Liver (tissue), 9 donors: ENCODE data around the gene BLOC1S1. TPM values are rescaled to one million over a fixed set of nuclear protein-coding genes. Genes with fewer than 3 reads are reported as not detected.

ENCODE experiments used
- DNase-seq: peaks from one replicate; pipeline ENCODE4 v3.0.0-alpha.2; 2017; ENCODE audit warnings: low spot score
- H3K27ac ChIP-seq, 2 donors: one replicate each; pipeline ENCODE4 v1.7.0; 2013; ENCODE audit warnings: inconsistent platforms in 2 of 2, low read length in 2 of 2, control low read depth in 1 of 2, low read depth in 1 of 2, mild to moderate bottlenecking in 1 of 2
- H3K27me3 ChIP-seq, 4 donors: one replicate each; pipeline versions ENCODE4 v1.6.1 to v1.7.0; 2013; ENCODE audit warnings: low read length in 3 of 4, inconsistent platforms in 1 of 4, mild to moderate bottlenecking in 1 of 4, moderate library complexity in 1 of 4; ENCODE audit not compliant: control insufficient read depth in 4 of 4, insufficient read depth in 4 of 4
- H3K36me3 ChIP-seq, 4 donors: one replicate each; pipeline versions ENCODE4 v1.6.1 to v1.7.0; 2013; ENCODE audit warnings: low read length in 3 of 4, mild to moderate bottlenecking in 3 of 4, low read depth in 1 of 4, moderate library complexity in 1 of 4; ENCODE audit not compliant: control insufficient read depth in 4 of 4, insufficient read depth in 3 of 4
- H3K4me1 ChIP-seq, 4 donors: one replicate each; pipeline versions ENCODE4 v1.6.1 to v1.7.0; 2013; ENCODE audit warnings: low read length in 3 of 4, mild to moderate bottlenecking in 3 of 4, moderate library complexity in 1 of 4; ENCODE audit not compliant: control insufficient read depth in 4 of 4, insufficient read depth in 4 of 4
- H3K4me3 ChIP-seq, 3 donors: one replicate each; pipeline versions ENCODE4 v1.6.1 to v1.7.0; 2013; ENCODE audit warnings: low read length in 3 of 3, control low read depth in 1 of 3, low read depth in 1 of 3, mild to moderate bottlenecking in 1 of 3
- H3K9ac ChIP-seq, 2 donors: one replicate each; pipeline ENCODE4 v1.7.0; 2013; ENCODE audit warnings: low read length in 2 of 2, mild to moderate bottlenecking in 2 of 2, moderate library complexity in 2 of 2, control low read depth in 1 of 2, low read depth in 1 of 2
- H3K9me3 ChIP-seq, 4 donors: one replicate each; pipeline versions ENCODE4 v1.6.1 to v1.7.0; 2013; ENCODE audit warnings: low read length in 3 of 4; ENCODE audit not compliant: control insufficient read depth in 4 of 4
- ATF3 ChIP-seq: IDR thresholded peaks from 2 replicates; pipeline ENCODE4 v1.6.1; 2016; ENCODE audit warnings: antibody characterized with exemption
- CTCF ChIP-seq: fragments of 150-350 bp; IDR thresholded peaks from 2 replicates; pipeline ENCODE4 v1.5.1; 2017; ENCODE audit warnings: improper control_type of control experiment, low read depth, low read length; ENCODE audit not compliant: missing input control
- EGR1 ChIP-seq, 2 donors: IDR thresholded peaks; 2 replicates each; pipeline ENCODE4 v1.6.1; 2016 to 2018; ENCODE audit warnings: antibody characterized with exemption in 2 of 2, low read depth in 2 of 2
- FOXA1 ChIP-seq: IDR thresholded peaks from 2 replicates; pipeline ENCODE4 v1.6.1; 2016; ENCODE audit warnings: antibody characterized with exemption
- FOXA2 ChIP-seq: IDR thresholded peaks from 2 replicates; pipeline ENCODE4 v1.6.1; 2016; ENCODE audit warnings: antibody characterized with exemption
- GABPA ChIP-seq, 2 donors: IDR thresholded peaks in 1 of 2; conservative IDR thresholded peaks in 1 of 2; 2 replicates each; pipeline ENCODE4 v1.6.1; 2016; ENCODE audit warnings: antibody characterized with exemption in 2 of 2, mild to moderate bottlenecking in 1 of 2, moderate library complexity in 1 of 2
- HNF4A ChIP-seq, 2 donors: conservative IDR thresholded peaks; 2 replicates each; pipeline ENCODE4 v1.6.1; 2016; ENCODE audit warnings: antibody characterized with exemption in 2 of 2, mild to moderate bottlenecking in 2 of 2
- HNF4G ChIP-seq: IDR thresholded peaks from 2 replicates; pipeline ENCODE4 v1.6.1; 2016; ENCODE audit warnings: antibody characterized with exemption
- JUND ChIP-seq, 2 donors: IDR thresholded peaks; 2 replicates each; pipeline ENCODE4 v1.6.1; 2016; ENCODE audit warnings: antibody characterized with exemption in 2 of 2
- MAX ChIP-seq: IDR thresholded peaks from 2 replicates; pipeline ENCODE4 v1.6.1; 2016; ENCODE audit warnings: antibody characterized with exemption
- NR2F2 ChIP-seq: IDR thresholded peaks from 2 replicates; pipeline ENCODE4 v1.6.1; 2016; ENCODE audit warnings: antibody characterized with exemption
- RAD21 ChIP-seq, 2 donors: IDR thresholded peaks; 2 replicates each; pipeline ENCODE4 v1.6.1; 2016; ENCODE audit warnings: antibody characterized with exemption in 2 of 2, mild to moderate bottlenecking in 2 of 2
- REST ChIP-seq: IDR thresholded peaks from 2 replicates; pipeline ENCODE4 v1.6.1; 2016; ENCODE audit warnings: antibody characterized with exemption, mild to moderate bottlenecking
- RXRA ChIP-seq, 2 donors: IDR thresholded peaks; 2 replicates each; pipeline ENCODE4 v1.6.1; 2017 to 2018; ENCODE audit warnings: antibody characterized with exemption in 2 of 2, mild to moderate bottlenecking in 1 of 2
- SP1 ChIP-seq: IDR thresholded peaks from 2 replicates; pipeline ENCODE4 v1.6.1; 2018; ENCODE audit warnings: antibody characterized with exemption, mild to moderate bottlenecking
- TAF1 ChIP-seq: conservative IDR thresholded peaks from 2 replicates; pipeline ENCODE4 v1.6.1; 2016; ENCODE audit warnings: antibody characterized with exemption, mild to moderate bottlenecking
- YY1 ChIP-seq: IDR thresholded peaks from 2 replicates; pipeline ENCODE4 v1.6.1; 2016; ENCODE audit warnings: antibody characterized with exemption, mild to moderate bottlenecking
- ZBTB33 ChIP-seq: IDR thresholded peaks from 2 replicates; pipeline ENCODE4 v1.6.1; 2016; ENCODE audit warnings: antibody characterized with exemption
- WGBS: extraction: QIAGEN DNeasy Blood & Tissue Kit; methylation state at CpG from one replicate; pipeline ENCODE4 v1.1.7; 2013; 5-methylcytosine and 5-hydroxymethylcytosine counted together
- polyA plus RNA-seq, 2 donors: library from polyadenylated mRNA; stranded (reverse) in 1 of 2; unstranded in 1 of 2; fragments of 200-250 nt in 1 of 2; fragments of >200 nt in 1 of 2; fragmentation: Nextera tagmentation in 1 of 2; extraction: Ambion mirVana in 1 of 2; gene quantifications; one replicate each; pipeline versions ENCODE4 v1.2.1 to v1.2.3, GENCODE V29; 2013 to 2015
- total RNA-seq, 2 donors: library from RNA; depleted of rRNA; stranded (reverse); fragments of >200 nt; gene quantifications; one replicate each; pipeline ENCODE4 v1.2.3, GENCODE V29; 2014
- donor health status: healthy.
- donor health status: healthy.
- donor health status: healthy.
- donor health status: healthy.
- donor health status: healthy.

Gene BLOC1S1
- total and polyA plus RNA-seq, 4 donors, result 43.7 to 150 (median 115) TPM

GRCh38 chr12:55733021-55733555, 17.2 kb downstream of the BLOC1S1 start:
- no peak for TF ChIP-seq CTCF
- no peak for TF ChIP-seq YY1
- no peak for TF ChIP-seq RXRA (IDR thresholded peaks at IDR 0.05)
- no peak for TF ChIP-seq REST
- TF ChIP-seq RAD21 (IDR thresholded peaks at IDR 0.05), result no peak
- no peak for TF ChIP-seq EGR1 (IDR thresholded peaks at IDR 0.05; ENCODE audit: low read depth in 2 of 2)
- TF ChIP-seq HNF4G, result no peak
- 92% methylated on average over 14 of the region's 14 CpGs for WGBS
- Histone ChIP-seq H3K9ac (no peak overlapping the region), H3K4me1 (peaks cover 2 to 21% (median 11%) of the 10 kb centered on the region in 4 donors), H3K27ac (no peak overlapping the region), H3K36me3 (no peaks in the 10 kb centered on the region), H3K4me3 (no peak overlapping the region), H3K9me3 (no peaks in the 10 kb centered on the region), H3K27me3 (no peaks in the 10 kb centered on the region)
- no peak for DNase-seq

- Histone ChIP-seq H3K27me3 (no peaks in the 10 kb centered on the region), H3K9ac (no peak overlapping the region), H3K4me3 (no peak overlapping the region), H3K4me1 (peaks cover 2 to 26% (median 14%) of the 10 kb centered on the region in 4 donors), H3K27ac (no peak overlapping the region), H3K9me3 (no peaks in the 10 kb centered on the region), H3K36me3 (no peaks in the 10 kb centered on the region)
- TF ChIP-seq MAX (no peak), FOXA1 (no peak), HNF4A (conservative IDR thresholded peaks at IDR 0.05) (no peak), ZBTB33 (no peak), EGR1 (IDR thresholded peaks at IDR 0.05; ENCODE audit: low read depth in 2 of 2) (no peak), ATF3 (no peak), CTCF (no peak), RAD21 (IDR thresholded peaks at IDR 0.05) (no peak), REST (no peak), JUND (IDR thresholded peaks at IDR 0.05) (no peak), RXRA (IDR thresholded peaks at IDR 0.05) (no peak), SP1 (no peak), FOXA2 (no peak), GABPA (IDR thresholded peaks at IDR 0.05 in 1 of 2, conservative IDR thresholded peaks at IDR 0.05 in 1 of 2) (no peak), YY1 (no peak), NR2F2 (no peak), HNF4G (no peak), TAF1 (no peak)
- 80% methylated on average over 2 of the region's 2 CpGs for WGBS
- DNase-seq, result no peak
Measured at GRCh38 chr12:55733858-55734257, 18.0 kb downstream of the BLOC1S1 start.
